ENCODE measurements around the gene HS3ST4. TPM values are rescaled to one million over a fixed set of nuclear protein-coding genes. Genes with fewer than 3 reads are reported as not detected.

The HS3ST4 gene
- total and polyA plus RNA-seq, 2 donors, result 0.19 to 1.3 TPM

DNA sequence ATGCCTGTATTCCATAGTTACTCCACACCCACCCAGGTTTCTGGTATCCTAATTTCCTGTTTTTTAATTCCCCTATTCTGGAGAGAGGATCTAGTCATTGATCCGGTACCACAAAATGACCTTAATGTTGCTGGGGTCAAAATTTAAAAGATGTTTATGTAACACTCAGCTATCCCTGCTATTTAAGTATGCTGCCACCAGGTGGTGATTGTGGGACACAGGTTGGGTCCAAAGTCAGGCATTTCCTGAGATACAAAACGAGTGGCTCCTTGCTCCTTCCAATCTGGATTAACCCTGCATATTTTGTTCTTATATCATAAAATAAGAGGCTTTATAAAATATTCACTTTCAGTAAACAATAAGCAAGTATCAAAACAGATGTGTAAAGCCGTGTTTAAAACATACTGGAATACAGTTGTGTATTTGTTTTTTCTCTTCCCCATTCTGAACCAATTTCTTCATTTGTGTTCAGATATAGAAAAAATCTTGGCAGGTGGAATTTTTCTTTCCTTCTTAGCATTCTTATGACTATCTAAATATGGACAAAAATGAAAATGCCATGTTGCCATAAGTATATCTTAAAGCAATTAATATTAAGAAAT lies 16.3 kb downstream of the HS3ST4 start:
- H3K4me3 ChIP-seq (ENCODE audit: low read depth, low read length), result no peak overlapping the region
- WGBS, result 49% methylated on average over 3 of the region's 3 CpGs
- H3K36me3 ChIP-seq (ENCODE audit: insufficient read depth), result no peaks in the 10 kb centered on the region
- no peak overlapping the region for H3K27ac ChIP-seq (ENCODE audit: low read depth)
- H3K4me1 ChIP-seq (ENCODE audit: insufficient read depth), result no peaks in the 10 kb centered on the region
- DNase-seq (ENCODE audit: extremely low spot score), result no peak

DNA sequence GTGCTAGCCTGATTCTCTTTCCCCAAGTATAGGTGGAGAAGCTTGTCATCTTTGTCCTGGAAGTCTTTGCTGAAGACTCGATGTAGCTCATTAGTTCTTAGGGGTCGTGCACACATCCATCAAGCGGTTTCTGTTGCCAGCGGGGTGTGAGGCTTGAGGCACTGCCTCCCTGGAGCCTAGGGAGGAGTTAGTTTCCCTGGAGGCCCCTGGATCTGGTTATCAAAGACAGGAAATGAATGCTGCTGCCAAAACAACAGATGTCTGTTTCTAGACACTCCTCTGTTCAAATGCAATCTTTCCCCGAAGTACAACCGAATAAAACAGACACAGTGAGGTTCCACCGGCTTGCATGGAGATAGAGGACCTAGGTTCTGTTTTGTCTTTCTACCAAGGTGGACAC lies 17.5 kb downstream of the HS3ST4 start:
- Histone ChIP-seq H3K27ac (ENCODE audit: low read depth) (no peak overlapping the region), H3K4me3 (ENCODE audit: low read depth, low read length) (no peak overlapping the region), H3K4me1 (ENCODE audit: insufficient read depth) (no peaks in the 10 kb centered on the region), H3K36me3 (ENCODE audit: insufficient read depth) (no peaks in the 10 kb centered on the region)
- no peak for DNase-seq (ENCODE audit: extremely low spot score)
- WGBS, result 14% methylated on average over 7 of the region's 7 CpGs

DNA sequence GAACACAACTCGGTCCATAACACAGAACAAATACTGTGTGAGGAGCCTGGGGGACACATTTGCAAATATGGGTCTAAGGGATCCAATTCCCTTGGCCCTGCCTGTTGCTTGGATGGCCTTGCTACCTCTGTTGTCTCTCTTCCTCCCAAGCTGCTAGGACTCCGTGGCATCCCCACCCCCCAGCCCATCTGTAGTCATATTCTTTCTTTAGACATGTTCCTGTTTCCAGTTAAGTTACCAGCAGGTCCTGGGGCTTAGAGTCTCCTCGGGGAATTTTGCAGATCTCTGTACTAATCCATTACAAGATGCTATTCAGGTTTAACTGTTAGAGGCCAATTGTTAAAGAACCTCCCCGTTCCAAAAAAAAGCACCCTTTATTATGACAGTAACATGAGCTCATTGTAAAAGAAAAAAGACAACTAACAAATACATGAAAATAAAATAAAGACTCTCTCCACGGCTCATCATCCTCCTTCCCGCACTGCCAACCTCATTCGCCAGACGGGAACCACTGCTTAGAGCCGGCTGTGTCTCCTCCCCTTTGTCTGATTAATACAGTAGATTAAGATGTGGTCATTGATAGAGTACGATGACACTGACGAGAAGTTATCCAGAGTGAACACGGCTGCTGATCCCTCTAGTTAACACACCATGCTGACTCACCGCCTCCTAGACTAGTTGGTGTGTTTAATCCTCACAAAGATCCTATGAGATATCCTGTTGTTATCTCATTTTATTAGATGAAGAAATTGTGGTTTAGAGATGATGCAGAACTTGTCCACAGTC lies 22.2 kb downstream of the HS3ST4 start:
- no peak overlapping the region for H3K27ac ChIP-seq (ENCODE audit: low read depth)
- DNase-seq (ENCODE audit: extremely low spot score), result no peak
- no peak overlapping the region for H3K4me3 ChIP-seq (ENCODE audit: low read depth, low read length)
- H3K4me1 ChIP-seq (ENCODE audit: insufficient read depth), result no peaks in the 10 kb centered on the region
- no peaks in the 10 kb centered on the region for H3K36me3 ChIP-seq (ENCODE audit: insufficient read depth)
- 32% methylated on average over 13 of the region's 13 CpGs for WGBS

DNA sequence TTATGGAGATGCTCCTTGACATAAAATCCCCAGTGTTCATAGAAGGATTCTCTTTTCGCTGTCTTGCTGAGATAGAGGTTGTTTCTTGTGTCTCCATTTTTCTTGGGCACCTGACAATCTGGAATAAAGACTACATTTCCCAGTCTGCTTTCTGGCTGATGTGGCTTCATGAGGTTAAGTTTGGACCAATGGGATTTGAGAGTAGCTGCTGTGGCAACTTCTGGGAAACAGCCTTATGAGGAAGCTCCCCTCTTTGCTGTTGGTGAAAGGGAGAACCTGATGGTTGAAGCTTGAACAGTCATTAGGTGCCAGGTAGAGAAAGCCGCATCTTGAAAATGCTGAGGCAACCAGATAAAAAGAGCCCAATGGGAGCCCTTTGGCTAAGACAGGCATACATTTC lies 24.4 kb downstream of the HS3ST4 start:
- 92% methylated on average over 2 of the region's 2 CpGs for whole genome bisulfite sequencing
- no peak overlapping the region for H3K4me3 ChIP-seq (ENCODE audit: low read depth, low read length)
- no peak for DNase-seq (ENCODE audit: extremely low spot score)
- H3K36me3 ChIP-seq (ENCODE audit: insufficient read depth), result no peaks in the 10 kb centered on the region
- H3K4me1 ChIP-seq (ENCODE audit: insufficient read depth), result no peaks in the 10 kb centered on the region
- H3K27ac ChIP-seq (ENCODE audit: low read depth), result no peak overlapping the region

DNA sequence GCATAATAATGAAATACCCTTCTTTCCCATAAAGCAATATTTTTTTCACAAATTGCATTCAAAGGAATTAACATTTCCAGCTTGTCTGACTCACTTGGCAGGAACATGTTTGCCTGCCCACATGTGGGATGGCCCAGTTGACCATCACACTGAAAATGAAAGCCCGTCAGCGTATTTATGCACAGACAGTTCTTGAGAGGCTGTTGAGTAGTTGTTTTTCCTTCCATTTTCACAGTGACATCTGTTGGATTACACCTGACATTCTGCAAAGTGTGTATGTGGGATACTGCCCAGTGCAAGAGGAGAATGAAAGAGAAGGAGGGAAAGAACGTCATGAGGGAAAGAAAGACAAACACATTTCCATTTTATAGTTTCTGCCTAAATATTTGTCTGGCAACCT lies 29.7 kb downstream of the HS3ST4 start:
- Histone ChIP-seq H3K27ac (ENCODE audit: low read depth) (no peak overlapping the region), H3K36me3 (ENCODE audit: insufficient read depth) (no peaks in the 10 kb centered on the region), H3K4me3 (ENCODE audit: low read depth, low read length) (no peak overlapping the region), H3K4me1 (ENCODE audit: insufficient read depth) (no peaks in the 10 kb centered on the region)
- WGBS, result 67% methylated on average over 3 of the region's 3 CpGs
- no peak for DNase-seq (ENCODE audit: extremely low spot score)

DNA sequence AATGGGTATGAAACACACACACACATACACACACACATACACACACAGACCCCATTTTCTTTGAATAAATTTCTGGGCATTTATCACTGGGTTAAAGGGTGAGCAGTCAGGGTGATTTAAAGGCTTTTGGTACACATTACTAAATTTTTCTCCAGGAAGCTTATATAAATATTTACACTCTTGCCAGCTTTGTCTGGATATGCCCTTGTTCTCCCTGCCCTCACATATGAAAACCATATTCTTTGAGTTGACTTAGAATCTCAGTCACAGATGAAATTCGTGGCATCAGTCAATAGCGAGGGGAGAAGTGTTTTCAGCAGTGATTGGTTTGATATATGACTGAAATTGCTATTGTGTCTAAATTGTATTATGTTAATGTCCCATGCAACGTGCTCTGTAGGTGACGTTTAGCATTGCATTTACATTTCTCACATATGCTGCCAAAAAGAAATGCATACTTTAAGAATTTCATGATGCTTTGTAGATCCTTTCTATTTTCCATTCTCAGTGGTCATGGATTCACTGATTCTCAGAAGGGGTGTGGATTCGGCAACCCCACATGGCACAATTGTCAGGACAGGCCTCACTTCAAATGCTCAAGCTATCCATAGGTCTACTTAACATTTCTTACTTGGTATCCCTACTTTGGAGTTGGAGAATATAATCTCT lies 34.8 kb downstream of the HS3ST4 start:
- 48% methylated on average over 5 of the region's 5 CpGs for WGBS
- no peaks in the 10 kb centered on the region for H3K4me1 ChIP-seq (ENCODE audit: insufficient read depth)
- no peak overlapping the region for H3K27ac ChIP-seq (ENCODE audit: low read depth)

DNA sequence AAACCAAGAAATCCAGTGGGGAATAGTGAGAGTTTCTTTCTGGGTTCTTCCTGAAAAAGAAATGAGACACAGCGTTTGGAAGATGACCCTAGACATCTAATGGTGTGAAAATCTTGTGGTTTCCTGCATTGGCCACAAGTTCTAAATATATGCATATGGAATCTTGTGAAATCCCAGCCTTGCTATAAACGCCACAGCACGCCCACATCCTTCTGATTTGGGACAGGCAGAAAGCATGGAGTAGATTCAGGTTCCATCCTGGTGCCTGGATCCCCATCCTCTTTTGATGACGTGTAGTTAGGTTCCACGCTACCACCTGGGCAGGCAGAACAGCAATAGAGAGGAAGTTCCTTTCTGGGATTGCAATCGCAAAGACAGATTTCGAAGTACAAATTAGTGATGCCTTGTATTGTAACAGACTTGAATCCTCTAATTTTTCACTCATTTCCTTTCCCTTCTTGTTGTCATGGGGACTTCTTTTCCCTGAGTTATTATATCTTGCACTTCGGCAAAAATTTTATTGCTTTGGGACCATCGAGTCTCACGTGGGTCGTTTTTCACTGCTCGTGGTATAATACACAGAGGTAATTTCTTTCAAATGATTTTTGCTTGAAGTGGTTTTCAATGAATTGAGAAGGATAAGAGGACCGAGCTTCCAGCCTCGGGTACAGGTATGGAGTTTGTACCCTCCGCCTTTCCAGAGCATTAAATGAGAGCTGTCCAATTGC lies 37.6 kb downstream of the HS3ST4 start:
- WGBS, result 82% methylated on average over 15 of the region's 15 CpGs
- H3K27ac ChIP-seq (ENCODE audit: low read depth), result no peak overlapping the region
- no peak overlapping the region for H3K4me3 ChIP-seq (ENCODE audit: low read depth, low read length)
- H3K36me3 ChIP-seq (ENCODE audit: insufficient read depth), result no peaks in the 10 kb centered on the region
- no peaks in the 10 kb centered on the region for H3K4me1 ChIP-seq (ENCODE audit: insufficient read depth)
- DNase-seq (ENCODE audit: extremely low spot score), result no peak

More for the DNA sequence above, 34.8 kb downstream of the HS3ST4 start:
- Histone ChIP-seq H3K36me3 (ENCODE audit: insufficient read depth) (no peaks in the 10 kb centered on the region), H3K4me3 (ENCODE audit: low read depth, low read length) (no peak overlapping the region)
- DNase-seq (ENCODE audit: extremely low spot score), result no peak

DNA sequence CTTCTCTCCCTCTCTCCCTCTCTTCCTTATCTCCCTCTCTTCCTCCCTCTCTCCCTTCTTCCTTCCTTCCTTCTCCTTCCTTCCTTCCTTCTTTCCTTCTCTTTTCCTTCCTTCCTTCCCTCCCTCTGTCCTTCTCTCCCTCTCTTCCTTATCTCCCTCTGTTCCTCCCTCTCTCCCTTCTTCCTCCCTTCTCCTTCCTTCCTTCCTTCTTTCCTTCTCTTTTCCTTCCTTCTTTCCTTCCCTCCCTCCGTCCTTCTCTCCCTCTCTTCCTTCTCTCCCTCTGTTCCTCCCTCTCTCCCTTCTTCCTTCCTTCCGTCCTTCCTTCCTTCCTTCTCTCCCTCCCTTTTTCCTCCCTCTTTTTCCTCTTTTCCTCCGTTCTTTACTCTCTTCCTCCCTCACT lies 38.6 kb downstream of the HS3ST4 start:
- no peak for DNase-seq (ENCODE audit: extremely low spot score)
- Histone ChIP-seq H3K4me1 (ENCODE audit: insufficient read depth) (no peaks in the 10 kb centered on the region), H3K27ac (ENCODE audit: low read depth) (no peak overlapping the region), H3K36me3 (ENCODE audit: insufficient read depth) (no peaks in the 10 kb centered on the region), H3K4me3 (ENCODE audit: low read depth, low read length) (no peak overlapping the region)
- WGBS, result 73% methylated on average over 3 of the region's 3 CpGs

DNA sequence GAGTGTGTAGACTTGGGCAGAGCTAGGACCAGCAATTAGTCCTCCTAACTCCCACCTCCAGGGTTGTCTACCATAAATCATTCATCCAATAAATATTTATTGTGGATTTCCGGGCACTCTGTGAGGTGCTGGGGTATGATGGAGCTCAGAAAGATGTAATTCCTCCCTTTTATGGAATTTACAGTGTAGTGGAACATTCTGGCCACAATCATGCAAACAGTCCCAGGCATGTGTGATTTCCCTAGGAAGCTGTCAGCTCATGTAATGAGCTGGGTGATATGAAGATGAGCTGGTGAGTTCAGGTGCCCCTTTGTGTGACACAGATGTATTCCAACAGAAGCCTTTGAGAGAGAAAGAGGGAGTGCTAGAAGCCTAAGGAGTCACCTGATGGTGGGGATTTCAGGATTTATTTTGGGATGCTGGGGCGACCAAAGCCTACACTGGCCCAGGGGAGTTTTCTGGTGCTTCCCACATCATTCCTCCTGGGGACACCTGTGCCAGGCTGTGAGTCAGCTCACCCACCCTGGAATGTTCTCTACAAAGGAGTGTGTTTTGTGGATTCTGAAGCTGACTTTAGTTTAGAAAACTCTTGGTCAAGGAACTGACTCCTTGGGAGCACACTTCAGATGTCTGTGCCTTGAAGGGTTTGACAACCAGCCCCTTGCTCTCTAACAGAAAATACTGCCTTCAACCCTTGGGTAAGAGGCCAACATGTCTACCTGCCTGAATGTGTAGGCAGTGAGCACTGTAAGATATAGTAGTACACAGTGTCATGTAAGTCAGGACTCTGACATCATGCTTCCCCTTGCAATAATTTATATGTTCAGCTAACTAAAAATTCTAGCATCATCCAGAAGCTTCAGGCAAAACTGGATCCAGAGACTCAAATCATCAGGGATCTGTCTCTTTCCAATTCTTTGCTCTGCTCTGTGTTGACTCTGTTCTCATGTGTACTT lies 42.9 kb downstream of the HS3ST4 start:
- Histone ChIP-seq H3K4me1 (ENCODE audit: insufficient read depth) (no peaks in the 10 kb centered on the region), H3K27ac (ENCODE audit: low read depth) (no peak overlapping the region), H3K36me3 (ENCODE audit: insufficient read depth) (no peaks in the 10 kb centered on the region), H3K4me3 (ENCODE audit: low read depth, low read length) (no peak overlapping the region)
- DNase-seq (ENCODE audit: extremely low spot score), result no peak
- 40% methylated on average over 2 of the region's 2 CpGs for WGBS

DNA sequence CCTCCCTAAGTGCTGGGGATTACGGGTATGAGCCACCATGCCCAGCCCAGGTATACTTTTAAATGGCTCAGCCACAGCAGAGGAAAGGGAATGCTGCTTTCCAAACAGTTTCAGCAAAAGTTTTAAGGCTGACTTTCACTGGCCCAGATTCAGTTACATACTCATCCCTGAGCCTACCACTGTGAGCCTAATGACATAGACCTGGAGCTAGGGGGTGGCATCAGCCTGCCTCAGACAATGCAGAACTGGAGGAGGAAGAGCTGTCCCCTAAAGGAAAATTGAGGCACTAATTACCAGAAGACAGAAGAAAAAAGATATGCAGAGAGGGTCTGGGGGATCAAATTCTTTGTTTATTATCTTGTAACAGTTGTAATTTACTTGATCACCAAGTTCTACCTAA lies 43.9 kb downstream of the HS3ST4 start:
- no peaks in the 10 kb centered on the region for H3K36me3 ChIP-seq (ENCODE audit: insufficient read depth)
- H3K4me1 ChIP-seq (ENCODE audit: insufficient read depth), result no peaks in the 10 kb centered on the region
- no peak overlapping the region for H3K27ac ChIP-seq (ENCODE audit: low read depth)
- DNase-seq (ENCODE audit: extremely low spot score), result no peak
- no peak overlapping the region for H3K4me3 ChIP-seq (ENCODE audit: low read depth, low read length)
- WGBS, result 83% methylated on average over 1 of the region's 1 CpG

DNA sequence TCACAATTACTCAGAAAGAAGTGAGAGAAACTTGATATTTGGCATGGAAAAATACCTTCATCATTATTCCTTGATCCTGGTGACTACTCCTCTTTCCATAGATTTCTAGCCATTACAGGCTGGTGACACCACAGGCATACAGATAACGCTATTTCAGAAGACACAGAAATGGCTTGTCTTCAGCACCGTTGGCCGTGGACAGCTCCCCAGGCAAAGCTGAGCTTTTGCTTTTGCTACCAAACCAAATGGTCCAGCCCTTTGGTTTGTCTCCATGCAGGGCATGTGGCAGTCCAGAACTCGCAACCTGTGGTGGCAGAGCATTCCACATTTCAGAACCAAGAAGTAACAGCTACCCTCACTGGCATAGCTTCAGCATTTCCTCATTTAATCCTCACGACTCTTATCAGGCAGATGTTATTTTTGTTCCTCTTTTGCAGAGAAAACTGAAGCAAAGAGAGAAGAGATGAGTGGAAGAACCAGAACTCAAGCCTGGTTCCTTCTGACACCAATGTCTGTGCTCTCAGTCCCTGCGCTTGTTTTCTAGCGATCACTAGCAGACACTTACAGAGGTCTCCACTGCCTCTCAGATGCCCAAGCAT lies 55.5 kb downstream of the HS3ST4 start:
- no peaks in the 10 kb centered on the region for H3K36me3 ChIP-seq (ENCODE audit: insufficient read depth)
- no peak overlapping the region for H3K27ac ChIP-seq (ENCODE audit: low read depth)
- no peaks in the 10 kb centered on the region for H3K4me1 ChIP-seq (ENCODE audit: insufficient read depth)
- 61% methylated on average over 7 of the region's 7 CpGs for WGBS
- no peak for DNase-seq (ENCODE audit: extremely low spot score)
- no peak overlapping the region for H3K4me3 ChIP-seq (ENCODE audit: low read depth, low read length)

DNA sequence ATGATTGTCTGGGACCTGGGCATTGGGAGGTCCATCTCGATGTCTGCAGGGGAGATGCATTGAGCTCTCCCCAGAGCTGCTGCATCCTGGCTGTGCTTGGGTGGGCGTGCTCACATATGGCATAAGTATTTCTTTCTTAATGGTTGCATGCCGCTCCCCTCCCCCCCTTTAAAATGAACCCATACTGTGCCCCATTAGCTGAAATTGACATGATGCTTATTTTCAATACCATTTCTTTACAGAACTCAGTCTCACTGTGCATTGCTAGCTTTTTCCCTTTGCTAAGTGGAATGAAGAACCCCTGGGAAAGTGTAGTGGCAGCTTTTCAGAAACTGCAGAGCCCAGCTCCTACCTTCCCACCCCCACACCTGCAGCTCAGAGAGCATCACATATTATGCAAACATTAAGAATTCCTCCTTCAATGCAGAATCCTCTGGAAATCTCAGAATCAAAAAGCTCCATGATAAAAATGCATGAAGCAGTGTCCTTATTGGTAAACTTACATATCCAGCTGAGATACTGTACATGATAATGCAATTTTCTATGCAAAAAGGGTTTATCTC lies 56.4 kb downstream of the HS3ST4 start:
- 81% methylated on average over 3 of the region's 3 CpGs for WGBS
- H3K36me3 ChIP-seq (ENCODE audit: insufficient read depth), result no peaks in the 10 kb centered on the region
- H3K4me1 ChIP-seq (ENCODE audit: insufficient read depth), result no peaks in the 10 kb centered on the region
- DNase-seq (ENCODE audit: extremely low spot score), result no peak
- no peak overlapping the region for H3K4me3 ChIP-seq (ENCODE audit: low read depth, low read length)
- no peak overlapping the region for H3K27ac ChIP-seq (ENCODE audit: low read depth)

Measured in urinary bladder (tissue), 4 donors.